K562 (cell line): Measurements from ENCODE around the gene KAT7. TPM values are rescaled to one million over a fixed set of nuclear protein-coding genes. Genes with fewer than 3 reads are reported as not detected.

Experiments
- BACH1 ChIP-seq: fragments of 200-800 bp; sonication (Bioruptor generic); IDR thresholded peaks from 2 replicates; pipeline ENCODE4 v1.6.1; 2016; ENCODE audit warnings: missing genetic modification characterization, missing compliant biosample characterization
- BRD9 ChIP-seq: fragments of 450-650 bp; IDR thresholded peaks from 2 replicates; pipeline ENCODE4 v1.6.1; 2018; ENCODE audit warnings: low read depth; ENCODE audit not compliant: partially characterized antibody
- ELF1 ChIP-seq: fragments of 200-800 bp; sonication (Bioruptor generic); IDR thresholded peaks from 2 replicates; pipeline ENCODE4 v1.6.1; 2016; ENCODE audit warnings: missing genetic modification characterization, missing compliant biosample characterization
- EP300 ChIP-seq: IDR thresholded peaks from 2 replicates; pipeline ENCODE4 v1.6.1; 2012; ENCODE audit warnings: low read length, improper control_type of control experiment
- ERF ChIP-seq: fragments of 450-650 bp; formaldehyde crosslinking; IDR thresholded peaks from 2 replicates; pipeline ENCODE4 v1.4.0; 2020; ENCODE audit warnings: mild to moderate bottlenecking, mixed read lengths
- MEF2D ChIP-seq: conservative IDR thresholded peaks from 2 replicates; pipeline ENCODE4 v1.6.1; 2016; ENCODE audit warnings: low read depth, missing genetic modification characterization, missing compliant biosample characterization
- NBN ChIP-seq: fragments of 450-650 bp; IDR thresholded peaks from 2 replicates; pipeline ENCODE4 v1.6.1; 2016; ENCODE audit warnings: low read depth, mild to moderate bottlenecking
- NR2F6 ChIP-seq: fragments of 450-650 bp; formaldehyde crosslinking; IDR thresholded peaks from 2 replicates; pipeline ENCODE4 v1.4.0; 2020; ENCODE audit warnings: mild to moderate bottlenecking
- PRPF4 ChIP-seq: fragments of 200-400 bp; formaldehyde crosslinking; IDR thresholded peaks from one replicate; pipeline ENCODE4 v1.6.1; 2017; ENCODE audit warnings: low read length, low read depth, mild to moderate bottlenecking; ENCODE audit not compliant: insufficient read depth, poor library complexity, severe bottlenecking
- RBBP5 ChIP-seq: fragments of 200-600 bp; sonication (generic); IDR thresholded peaks from 2 replicates; pipeline ENCODE4 v1.6.1; 2012; ENCODE audit warnings: borderline replicate concordance, mild to moderate bottlenecking, low read length, control low read depth, inconsistent platforms; ENCODE audit not compliant: insufficient read depth, poor library complexity, severe bottlenecking
- SP1 ChIP-seq: sonication (generic); formaldehyde crosslinking; IDR thresholded peaks from 2 replicates; pipeline ENCODE4 v1.8.1; 2022; ENCODE audit warnings: mild to moderate bottlenecking, missing genetic modification reagents
- TGIF2 ChIP-seq: sonication (generic); formaldehyde crosslinking; IDR thresholded peaks from 2 replicates; pipeline ENCODE4 v1.8.1; 2022; ENCODE audit warnings: mild to moderate bottlenecking, missing genetic modification reagents, moderate library complexity
- ZNF212 ChIP-seq: fragments of 450-650 bp; formaldehyde crosslinking; IDR thresholded peaks from 2 replicates; pipeline ENCODE4 v1.4.0; 2020; ENCODE audit warnings: mild to moderate bottlenecking
- ZNF277 ChIP-seq: fragments of 250-450 bp; sonication (Bioruptor Pico); IDR thresholded peaks from 2 replicates; pipeline ENCODE4 v1.8.0; 2022; ENCODE audit warnings: inconsistent platforms, mild to moderate bottlenecking, moderate library complexity, borderline replicate concordance
- polyA plus RNA-seq, 8 experiments: library from polyadenylated mRNA; depleted of rRNA in 4 of 8; stranded (reverse) in 5 of 8; unstranded in 3 of 8; fragments of >200 nt; fragmentation: Nextera tagmentation in 2 of 8; fragmentation: Illumina TruSeq in 1 of 8; extraction: Ambion mirVana in 2 of 8; extraction: Trizol in 1 of 8; gene quantifications; 2 replicates each; pipeline versions ENCODE4 v1.2.1 to v1.2.3, GENCODE V29; 2011 to 2014; ENCODE audit warnings: inconsistent platforms in 1 of 8, missing spikeins in 1 of 8
- total RNA-seq, 7 experiments: library from RNA; depleted of rRNA in 6 of 7; stranded (reverse); fragments of >200 nt in 6 of 7; fragmentation: Illumina TruSeq in 2 of 7; extraction: Trizol in 2 of 7; gene quantifications; 2 replicates each; pipeline versions ENCODE4 v1.2.1 to v1.2.3, GENCODE V29; 2011 to 2021; ENCODE audit warnings: low replicate concordance in 1 of 7
- TF ChIP-seq, protein P1 (sequence below): fragments of 450-650 bp; formaldehyde crosslinking; IDR thresholded peaks from 2 replicates; pipeline ENCODE4 v1.4.0; 2020; ENCODE audit warnings: mild to moderate bottlenecking, moderate library complexity
- TF ChIP-seq, protein P2 (sequence below): fragments of 450-650 bp; IDR thresholded peaks from 2 replicates; pipeline ENCODE4 v1.6.1; 2016; ENCODE audit warnings: missing biosample characterization, missing genetic modification characterization
- TF ChIP-seq, protein P3 (sequence below): fragments of 250-450 bp; sonication (Bioruptor Pico); IDR thresholded peaks from 2 replicates; pipeline ENCODE4 v1.4.0; 2020

The KAT7 gene
- total and polyA plus RNA-seq, 9 of the 15 experiments (the other 6 are each of a cell fraction or from before 2014, with no cell fraction given) = 10.8 to 57.3 (median 34.8) TPM

- TF ChIP-seq ZNF277 (no peak), PRPF4 (peak; percentile 66), ERF (CRISPR knock-in tag) (peak; percentile 88; the same call in 1 of the 2 replicates), SP1 (CRISPR knock-in tag) (peak; percentile 93), BACH1 (peak; percentile 85; the same call in 1 of the 2 replicates), ZNF212 (CRISPR knock-in tag) (0 out of 2 replicates have a peak, but pooled peaks have one; percentile 58), ELF1 (peak; percentile 96), MEF2D (peak; percentile 7; the same call in 1 of the 2 replicates), NBN (peak; percentile 85), NR2F6 (CRISPR knock-in tag) (peak; percentile 93), TGIF2 (no peak), BRD9 (peak; percentile 14), EP300 (peak; percentile 37; the same call in 1 of the 2 replicates), RBBP5 (peak; percentile 83)
- TF ChIP-seq, protein P1, sequence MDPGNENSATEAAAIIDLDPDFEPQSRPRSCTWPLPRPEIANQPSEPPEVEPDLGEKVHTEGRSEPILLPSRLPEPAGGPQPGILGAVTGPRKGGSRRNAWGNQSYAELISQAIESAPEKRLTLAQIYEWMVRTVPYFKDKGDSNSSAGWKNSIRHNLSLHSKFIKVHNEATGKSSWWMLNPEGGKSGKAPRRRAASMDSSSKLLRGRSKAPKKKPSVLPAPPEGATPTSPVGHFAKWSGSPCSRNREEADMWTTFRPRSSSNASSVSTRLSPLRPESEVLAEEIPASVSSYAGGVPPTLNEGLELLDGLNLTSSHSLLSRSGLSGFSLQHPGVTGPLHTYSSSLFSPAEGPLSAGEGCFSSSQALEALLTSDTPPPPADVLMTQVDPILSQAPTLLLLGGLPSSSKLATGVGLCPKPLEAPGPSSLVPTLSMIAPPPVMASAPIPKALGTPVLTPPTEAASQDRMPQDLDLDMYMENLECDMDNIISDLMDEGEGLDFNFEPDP (CRISPR knock-in tag) = 0 out of 2 replicates have a peak, but pooled peaks have one; percentile 61
- TF ChIP-seq, protein P2, sequence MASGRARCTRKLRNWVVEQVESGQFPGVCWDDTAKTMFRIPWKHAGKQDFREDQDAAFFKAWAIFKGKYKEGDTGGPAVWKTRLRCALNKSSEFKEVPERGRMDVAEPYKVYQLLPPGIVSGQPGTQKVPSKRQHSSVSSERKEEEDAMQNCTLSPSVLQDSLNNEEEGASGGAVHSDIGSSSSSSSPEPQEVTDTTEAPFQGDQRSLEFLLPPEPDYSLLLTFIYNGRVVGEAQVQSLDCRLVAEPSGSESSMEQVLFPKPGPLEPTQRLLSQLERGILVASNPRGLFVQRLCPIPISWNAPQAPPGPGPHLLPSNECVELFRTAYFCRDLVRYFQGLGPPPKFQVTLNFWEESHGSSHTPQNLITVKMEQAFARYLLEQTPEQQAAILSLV = no peak
- TF ChIP-seq, protein P3, sequence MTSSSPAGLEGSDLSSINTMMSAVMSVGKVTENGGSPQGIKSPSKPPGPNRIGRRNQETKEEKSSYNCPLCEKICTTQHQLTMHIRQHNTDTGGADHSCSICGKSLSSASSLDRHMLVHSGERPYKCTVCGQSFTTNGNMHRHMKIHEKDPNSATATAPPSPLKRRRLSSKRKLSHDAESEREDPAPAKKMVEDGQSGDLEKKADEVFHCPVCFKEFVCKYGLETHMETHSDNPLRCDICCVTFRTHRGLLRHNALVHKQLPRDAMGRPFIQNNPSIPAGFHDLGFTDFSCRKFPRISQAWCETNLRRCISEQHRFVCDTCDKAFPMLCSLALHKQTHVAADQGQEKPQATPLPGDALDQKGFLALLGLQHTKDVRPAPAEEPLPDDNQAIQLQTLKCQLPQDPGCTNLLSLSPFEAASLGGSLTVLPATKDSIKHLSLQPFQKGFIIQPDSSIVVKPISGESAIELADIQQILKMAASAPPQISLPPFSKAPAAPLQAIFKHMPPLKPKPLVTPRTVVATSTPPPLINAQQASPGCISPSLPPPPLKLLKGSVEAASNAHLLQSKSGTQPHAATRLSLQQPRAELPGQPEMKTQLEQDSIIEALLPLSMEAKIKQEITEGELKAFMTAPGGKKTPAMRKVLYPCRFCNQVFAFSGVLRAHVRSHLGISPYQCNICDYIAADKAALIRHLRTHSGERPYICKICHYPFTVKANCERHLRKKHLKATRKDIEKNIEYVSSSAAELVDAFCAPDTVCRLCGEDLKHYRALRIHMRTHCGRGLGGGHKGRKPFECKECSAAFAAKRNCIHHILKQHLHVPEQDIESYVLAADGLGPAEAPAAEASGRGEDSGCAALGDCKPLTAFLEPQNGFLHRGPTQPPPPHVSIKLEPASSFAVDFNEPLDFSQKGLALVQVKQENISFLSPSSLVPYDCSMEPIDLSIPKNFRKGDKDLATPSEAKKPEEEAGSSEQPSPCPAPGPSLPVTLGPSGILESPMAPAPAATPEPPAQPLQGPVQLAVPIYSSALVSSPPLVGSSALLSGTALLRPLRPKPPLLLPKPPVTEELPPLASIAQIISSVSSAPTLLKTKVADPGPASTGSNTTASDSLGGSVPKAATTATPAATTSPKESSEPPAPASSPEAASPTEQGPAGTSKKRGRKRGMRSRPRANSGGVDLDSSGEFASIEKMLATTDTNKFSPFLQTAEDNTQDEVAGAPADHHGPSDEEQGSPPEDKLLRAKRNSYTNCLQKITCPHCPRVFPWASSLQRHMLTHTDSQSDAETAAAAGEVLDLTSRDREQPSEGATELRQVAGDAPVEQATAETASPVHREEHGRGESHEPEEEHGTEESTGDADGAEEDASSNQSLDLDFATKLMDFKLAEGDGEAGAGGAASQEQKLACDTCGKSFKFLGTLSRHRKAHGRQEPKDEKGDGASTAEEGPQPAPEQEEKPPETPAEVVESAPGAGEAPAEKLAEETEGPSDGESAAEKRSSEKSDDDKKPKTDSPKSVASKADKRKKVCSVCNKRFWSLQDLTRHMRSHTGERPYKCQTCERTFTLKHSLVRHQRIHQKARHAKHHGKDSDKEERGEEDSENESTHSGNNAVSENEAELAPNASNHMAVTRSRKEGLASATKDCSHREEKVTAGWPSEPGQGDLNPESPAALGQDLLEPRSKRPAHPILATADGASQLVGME (CRISPR knock-in tag) = peak; percentile 47; the same call in 1 of the 2 replicates
Observed at GRCh38 chr17:49788478-49789242, at the start of gene KAT7 (continued).
